Adrenal gland (tissue), 5 donors: ENCODE measurements around the gene ARHGAP26.

Experiments used
- POLR2A ChIP-seq, 2 donors: fragments of 450-650 bp; IDR thresholded peaks; one replicate each; pipeline ENCODE4 v1.6.1; 2017; ENCODE audit warnings: antibody characterized with exemption in 2 of 2, mild to moderate bottlenecking in 2 of 2, moderate library complexity in 1 of 2
- TF ChIP-seq, protein P1 (sequence below), 6 experiments: fragments of 450-650 bp in 4 of 6; fragments of 200-600 bp in 2 of 6; sonication (generic) in 1 of 6; IDR thresholded peaks; 1 replicate in 5 of 6; 2 replicates in 1 of 6; pipeline versions ENCODE4 v1.5.1 to v1.8.0; 2016 to 2021; ENCODE audit warnings: antibody characterized with exemption in 6 of 6, mild to moderate bottlenecking in 2 of 6, moderate library complexity in 1 of 6
- donor health status: DM: no; HTN: no; CAD: no.

- TF ChIP-seq, protein P1, sequence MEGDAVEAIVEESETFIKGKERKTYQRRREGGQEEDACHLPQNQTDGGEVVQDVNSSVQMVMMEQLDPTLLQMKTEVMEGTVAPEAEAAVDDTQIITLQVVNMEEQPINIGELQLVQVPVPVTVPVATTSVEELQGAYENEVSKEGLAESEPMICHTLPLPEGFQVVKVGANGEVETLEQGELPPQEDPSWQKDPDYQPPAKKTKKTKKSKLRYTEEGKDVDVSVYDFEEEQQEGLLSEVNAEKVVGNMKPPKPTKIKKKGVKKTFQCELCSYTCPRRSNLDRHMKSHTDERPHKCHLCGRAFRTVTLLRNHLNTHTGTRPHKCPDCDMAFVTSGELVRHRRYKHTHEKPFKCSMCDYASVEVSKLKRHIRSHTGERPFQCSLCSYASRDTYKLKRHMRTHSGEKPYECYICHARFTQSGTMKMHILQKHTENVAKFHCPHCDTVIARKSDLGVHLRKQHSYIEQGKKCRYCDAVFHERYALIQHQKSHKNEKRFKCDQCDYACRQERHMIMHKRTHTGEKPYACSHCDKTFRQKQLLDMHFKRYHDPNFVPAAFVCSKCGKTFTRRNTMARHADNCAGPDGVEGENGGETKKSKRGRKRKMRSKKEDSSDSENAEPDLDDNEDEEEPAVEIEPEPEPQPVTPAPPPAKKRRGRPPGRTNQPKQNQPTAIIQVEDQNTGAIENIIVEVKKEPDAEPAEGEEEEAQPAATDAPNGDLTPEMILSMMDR (IDR thresholded peaks at IDR 0.05) = no peak
- no peak for TF ChIP-seq POLR2A (IDR thresholded peaks at IDR 0.05)
Observed at GRCh38 chr5:142748132-142748531, 22.0 kb upstream of the ARHGAP26 start.
